Neuronal stem cell (in vitro differentiated cells): ENCODE results near the gene HLA-DRA.

Experiments
- DNase-seq: peaks from one replicate; pipeline ENCODE4 v3.0.0-alpha.2; 2013; ENCODE audit warnings: low spot score
- H2AFZ ChIP-seq: one replicate; pipeline ENCODE4 v1.6.1; 2013; ENCODE audit warnings: mild to moderate bottlenecking, low read length, inconsistent platforms
- H2AK5ac ChIP-seq: 2 replicates; pipeline ENCODE4 v1.6.1; 2013; ENCODE audit warnings: low read depth, mild to moderate bottlenecking, inconsistent platforms, low read length, moderate library complexity, mixed read lengths
- H2BK120ac ChIP-seq: 2 replicates; pipeline ENCODE4 v1.6.1; 2013; ENCODE audit warnings: low read depth, mild to moderate bottlenecking, inconsistent platforms, low read length, moderate library complexity, mixed read lengths
- H2BK12ac ChIP-seq: one replicate; pipeline ENCODE4 v1.6.1; 2013; ENCODE audit warnings: low read length, inconsistent platforms
- H2BK15ac ChIP-seq: 2 replicates; pipeline ENCODE4 v1.6.1; 2013; ENCODE audit warnings: mild to moderate bottlenecking, low read length, inconsistent platforms, mixed read lengths
- H2BK5ac ChIP-seq: one replicate; pipeline ENCODE4 v1.6.1; 2013; ENCODE audit warnings: inconsistent platforms, mild to moderate bottlenecking, low read length, moderate library complexity
- H3K14ac ChIP-seq: one replicate; pipeline ENCODE4 v1.6.1; 2013; ENCODE audit warnings: low read length, inconsistent platforms
- H3K18ac ChIP-seq: 2 replicates; pipeline ENCODE4 v1.6.1; 2013; ENCODE audit warnings: low read length, inconsistent platforms
- H3K23ac ChIP-seq: 2 replicates; pipeline ENCODE4 v1.6.1; 2013; ENCODE audit warnings: low read depth, mild to moderate bottlenecking, mixed read lengths, low read length, inconsistent platforms; ENCODE audit not compliant: poor library complexity
- H3K27ac ChIP-seq: replicated peaks from 3 replicates; pipeline ENCODE4 v1.5.1; 2013; ENCODE audit warnings: low read length, inconsistent platforms
- H3K27me3 ChIP-seq, 3 experiments: 2 replicates each; pipeline ENCODE4 v1.6.1; 2013; ENCODE audit warnings: low read length in 3 of 3, mild to moderate bottlenecking in 2 of 3, inconsistent platforms in 1 of 3, low read depth in 1 of 3, mixed read lengths in 1 of 3, moderate library complexity in 1 of 3; ENCODE audit not compliant: control insufficient read depth in 3 of 3, insufficient read depth in 3 of 3
- H3K36me3 ChIP-seq, 2 donors: replicated peaks in 1 of 2; 2 replicates each; pipeline ENCODE4 v1.6.1; 2013; ENCODE audit warnings: low read length in 2 of 2; ENCODE audit not compliant: control insufficient read depth in 2 of 2, insufficient read depth in 2 of 2
- H3K4ac ChIP-seq: 2 replicates; pipeline ENCODE4 v1.6.1; 2013; ENCODE audit warnings: inconsistent platforms, mild to moderate bottlenecking, low read length, moderate library complexity
- H3K4me1 ChIP-seq, 2 donors: 1 replicate in 1 of 2; 2 replicates in 1 of 2; pipeline ENCODE4 v1.6.1; 2013; ENCODE audit warnings: low read length in 2 of 2, low read depth in 1 of 2; ENCODE audit not compliant: control insufficient read depth in 2 of 2, insufficient read depth in 1 of 2
- H3K4me2 ChIP-seq: one replicate; pipeline ENCODE4 v1.6.1; 2013; ENCODE audit warnings: mild to moderate bottlenecking, low read length, inconsistent platforms; ENCODE audit not compliant: insufficient read depth, poor library complexity, severe bottlenecking
- H3K4me3 ChIP-seq, 2 donors: 2 replicates each; pipeline ENCODE4 v1.5.1; 2013; ENCODE audit warnings: low read length in 2 of 2, mild to moderate bottlenecking in 2 of 2, inconsistent platforms in 1 of 2, moderate library complexity in 1 of 2
- H3K79me1 ChIP-seq: one replicate; pipeline ENCODE4 v1.6.1; 2013; ENCODE audit warnings: low read depth, mild to moderate bottlenecking, inconsistent platforms, low read length, moderate library complexity
- H3K9ac ChIP-seq: one replicate; pipeline ENCODE4 v1.6.1; 2013; ENCODE audit warnings: mild to moderate bottlenecking, low read depth, low read length, inconsistent platforms; ENCODE audit not compliant: poor library complexity
- H3K9me3 ChIP-seq, 2 donors: replicated peaks in 1 of 2; 2 replicates each; pipeline versions ENCODE3 to v1.6.1; 2013; ENCODE audit warnings: low read length in 2 of 2, mild to moderate bottlenecking in 2 of 2, inconsistent platforms in 1 of 2, low read depth in 1 of 2, mixed read lengths in 1 of 2, moderate library complexity in 1 of 2; ENCODE audit not compliant: control insufficient read depth in 2 of 2, insufficient read depth in 1 of 2
- H4K8ac ChIP-seq: one replicate; pipeline ENCODE4 v1.6.1; 2013; ENCODE audit warnings: low read depth, mild to moderate bottlenecking, inconsistent platforms, low read length, moderate library complexity
- H4K91ac ChIP-seq: one replicate; pipeline ENCODE4 v1.6.1; 2013; ENCODE audit warnings: low read length, low read depth, mild to moderate bottlenecking, inconsistent platforms; ENCODE audit not compliant: poor library complexity
- WGBS, 2 donors: extraction: QIAGEN DNeasy Blood & Tissue Kit; methylation state at CpG; one replicate each; pipeline ENCODE4 v1.1.7; 2013; ENCODE audit warnings: missing lambda C conversion rate in 2 of 2, mixed read lengths in 1 of 2; ENCODE audit not compliant: insufficient read length in 2 of 2, insufficient replicate concordance in 1 of 2; ENCODE audit errors: extremely low coverage in 2 of 2; 5-methylcytosine and 5-hydroxymethylcytosine counted together

The HLA-DRA gene

DNA sequence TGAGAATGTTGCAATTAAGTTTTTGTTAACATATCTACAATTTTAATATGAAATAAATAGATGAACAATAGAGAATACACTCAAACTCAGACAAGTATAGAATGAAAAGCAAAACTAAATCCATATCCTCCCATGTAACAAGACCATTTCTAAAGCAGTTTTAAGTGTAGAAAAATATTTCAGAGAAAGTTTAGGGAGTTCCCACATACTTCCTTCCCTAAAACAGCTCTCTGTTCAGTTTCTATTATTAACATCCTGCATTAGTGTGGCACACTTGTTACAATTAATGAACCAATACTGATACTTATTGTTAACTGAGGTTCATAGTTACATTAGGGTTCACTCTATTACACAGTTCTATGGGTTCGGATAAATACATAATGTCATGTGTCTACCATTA is 52.0 kb downstream of the HLA-DRA start:
- Histone ChIP-seq H2BK120ac (no peak overlapping the region), H3K9me3 (no peaks in the 10 kb centered on the region), H3K4me3 (no peak overlapping the region), H3K4ac (no peak overlapping the region), H2AFZ (no peak overlapping the region), H3K23ac (no peak overlapping the region), H3K79me1 (no peaks in the 10 kb centered on the region), H4K8ac (no peak overlapping the region), H2AK5ac (no peak overlapping the region), H3K4me1 (no peaks in the 10 kb centered on the region), H3K36me3 (no peaks in the 10 kb centered on the region), H2BK12ac (no peak overlapping the region), H2BK5ac (no peak overlapping the region), H3K27me3 (no peaks in the 10 kb centered on the region), H3K4me2 (no peak overlapping the region), H3K27ac (no peak overlapping the region), H3K18ac (no peak overlapping the region), H4K91ac (no peak overlapping the region), H3K9ac (no peak overlapping the region), H2BK15ac (no peak overlapping the region), H3K14ac (no peak overlapping the region)
- no peak for DNase-seq
- WGBS, 2 donors = no CpG with 5 or more reads among the region's 1 CpG

DNA sequence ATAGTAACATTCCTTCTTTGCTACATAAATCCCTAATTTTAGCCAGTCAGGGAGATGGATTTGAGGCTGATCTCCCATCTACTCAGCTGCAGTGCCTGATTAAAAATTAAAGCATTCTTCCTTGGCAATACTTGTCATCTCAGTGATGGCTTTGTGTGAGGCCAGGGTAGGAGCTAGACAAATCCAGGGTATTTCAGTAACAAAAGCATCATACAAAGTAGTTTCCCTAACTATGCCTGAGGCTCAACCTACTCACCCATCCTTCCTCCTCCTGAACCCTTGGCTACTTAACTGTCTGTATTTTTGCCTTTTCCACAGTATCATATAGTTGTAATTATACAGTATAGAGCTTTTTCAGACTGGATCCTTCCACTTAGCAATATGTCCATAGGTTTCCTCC is 52.7 kb downstream of the HLA-DRA start:
- Histone ChIP-seq H2AFZ (no peak overlapping the region), H2BK12ac (no peak overlapping the region), H3K4me1 (no peaks in the 10 kb centered on the region), H4K8ac (no peak overlapping the region), H3K9ac (no peak overlapping the region), H3K23ac (no peak overlapping the region), H3K27ac (no peak overlapping the region), H3K18ac (no peak overlapping the region), H2BK15ac (no peak overlapping the region), H3K4me3 (no peak overlapping the region), H3K9me3 (no peaks in the 10 kb centered on the region), H3K14ac (no peak overlapping the region), H3K36me3 (no peaks in the 10 kb centered on the region), H2BK5ac (no peak overlapping the region), H2BK120ac (no peak overlapping the region), H3K4ac (no peak overlapping the region), H2AK5ac (no peak overlapping the region), H3K4me2 (no peak overlapping the region), H3K79me1 (no peaks in the 10 kb centered on the region), H4K91ac (no peak overlapping the region), H3K27me3 (no peaks in the 10 kb centered on the region)
- DNase-seq = no peak
